Esophagus muscularis mucosa (tissue), 4 donors: ENCODE measurements around the gene USP17L28. TPM values are rescaled to one million over a fixed set of nuclear protein-coding genes. Genes with fewer than 3 reads are reported as not detected.
"Not testable (repeated sequence)": the region's sequence is repeated elsewhere in the genome, so short reads cannot be mapped to it uniquely, and the experiment has no call there.

ENCODE experiments used
- DNase-seq: peaks from one replicate; pipeline ENCODE4 v3.0.0-alpha.2; 2017; ENCODE audit errors: extremely low spot score
- H3K27ac ChIP-seq, 4 donors: fragments of 200-600 bp; sonication (generic); replicated peaks in 1 of 4; 1 replicate in 3 of 4; 2 replicates in 1 of 4; pipeline ENCODE4 v1.5.1; 2016 to 2019; ENCODE audit warnings: mild to moderate bottlenecking in 1 of 4
- H3K27me3 ChIP-seq, 4 donors: fragments of 200-600 bp; sonication (generic); one replicate each; pipeline versions ENCODE4 v1.5.1 to v1.6.0; 2016 to 2019
- H3K36me3 ChIP-seq, 4 donors: fragments of 200-600 bp; sonication (generic); one replicate each; pipeline ENCODE4 v1.5.1; 2016 to 2019
- H3K4me1 ChIP-seq, 4 donors: fragments of 200-600 bp; sonication (generic); one replicate each; pipeline ENCODE4 v1.5.1; 2016 to 2019
- H3K4me3 ChIP-seq, 4 donors: fragments of 200-600 bp; sonication (generic); 1 replicate in 2 of 4; 2 replicates in 2 of 4; pipeline ENCODE4 v1.5.1; 2016 to 2019; ENCODE audit warnings: mild to moderate bottlenecking in 4 of 4, moderate library complexity in 1 of 4
- H3K9me3 ChIP-seq, 4 donors: fragments of 200-600 bp; sonication (generic); 1 replicate in 3 of 4; 2 replicates in 1 of 4; pipeline ENCODE4 v1.5.1; 2016 to 2019
- POLR2AphosphoS5 ChIP-seq, 2 donors: sonication (generic); formaldehyde crosslinking; IDR thresholded peaks; one replicate each; pipeline ENCODE4 v1.6.1; 2017; ENCODE audit warnings: antibody characterized with exemption in 2 of 2
- WGBS: methylation state at CpG from one replicate; pipeline ENCODE4 v1.1.5; 2018; 5-methylcytosine and 5-hydroxymethylcytosine counted together
- intact Hi-C: fragments of 100-400 bp; cut with DNase I; formaldehyde crosslinking; loops from one replicate; pipeline ENCODE4 v1.15.1; 2023
- total RNA-seq, 4 donors: library from RNA; depleted of rRNA; stranded (reverse); fragments of >200 nt; gene quantifications; one replicate each; pipeline versions ENCODE4 v1.1.0 to v1.2.1, GENCODE V29; 2016
- TF ChIP-seq, protein P1 (sequence below), 3 experiments: fragments of 200-600 bp in 2 of 3; fragments of 450-650 bp in 1 of 3; sonication (generic) in 2 of 3; IDR thresholded peaks; one replicate each; pipeline ENCODE4 v1.5.1; 2017 to 2019; ENCODE audit warnings: antibody characterized with exemption in 3 of 3, mild to moderate bottlenecking in 2 of 3, moderate library complexity in 1 of 3

Gene USP17L28
- total RNA-seq, 4 donors from 2014 or later, result not detected

DNA sequence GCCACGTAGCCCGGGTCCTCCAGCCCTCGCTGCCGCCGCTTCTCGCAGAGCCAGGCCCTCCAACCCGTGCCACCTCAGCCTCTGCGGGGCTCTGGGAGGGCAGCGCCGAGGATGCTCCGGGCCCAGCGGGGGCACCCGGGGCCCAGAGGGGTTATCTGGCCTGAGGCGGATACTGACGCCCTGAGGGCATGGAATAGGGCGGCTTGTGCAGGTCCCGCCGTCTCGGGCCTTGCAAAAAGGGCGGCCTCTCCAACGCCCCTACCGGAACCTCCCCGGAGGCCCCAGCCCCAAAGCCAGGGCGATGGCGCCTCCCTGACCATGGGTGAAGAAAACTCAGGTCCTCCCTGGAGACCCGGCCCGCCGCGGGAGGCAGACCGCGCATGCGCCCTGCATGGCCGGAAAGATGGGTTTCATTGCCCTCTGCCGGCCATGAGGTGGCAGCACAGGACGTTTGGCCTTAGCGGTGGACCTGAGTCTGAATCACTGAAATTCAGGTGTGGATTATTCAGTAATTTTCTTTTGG, 32.4 kb downstream of the USP17L28 start:
- H3K27me3 ChIP-seq, intact Hi-C loops, H3K9me3 ChIP-seq, H3K4me1 ChIP-seq, H3K36me3 ChIP-seq, DNase-seq, H3K27ac ChIP-seq: not testable (repeated sequence)
- TF ChIP-seq, protein P1, sequence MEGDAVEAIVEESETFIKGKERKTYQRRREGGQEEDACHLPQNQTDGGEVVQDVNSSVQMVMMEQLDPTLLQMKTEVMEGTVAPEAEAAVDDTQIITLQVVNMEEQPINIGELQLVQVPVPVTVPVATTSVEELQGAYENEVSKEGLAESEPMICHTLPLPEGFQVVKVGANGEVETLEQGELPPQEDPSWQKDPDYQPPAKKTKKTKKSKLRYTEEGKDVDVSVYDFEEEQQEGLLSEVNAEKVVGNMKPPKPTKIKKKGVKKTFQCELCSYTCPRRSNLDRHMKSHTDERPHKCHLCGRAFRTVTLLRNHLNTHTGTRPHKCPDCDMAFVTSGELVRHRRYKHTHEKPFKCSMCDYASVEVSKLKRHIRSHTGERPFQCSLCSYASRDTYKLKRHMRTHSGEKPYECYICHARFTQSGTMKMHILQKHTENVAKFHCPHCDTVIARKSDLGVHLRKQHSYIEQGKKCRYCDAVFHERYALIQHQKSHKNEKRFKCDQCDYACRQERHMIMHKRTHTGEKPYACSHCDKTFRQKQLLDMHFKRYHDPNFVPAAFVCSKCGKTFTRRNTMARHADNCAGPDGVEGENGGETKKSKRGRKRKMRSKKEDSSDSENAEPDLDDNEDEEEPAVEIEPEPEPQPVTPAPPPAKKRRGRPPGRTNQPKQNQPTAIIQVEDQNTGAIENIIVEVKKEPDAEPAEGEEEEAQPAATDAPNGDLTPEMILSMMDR (IDR thresholded peaks at IDR 0.05), result peak; percentile 57 to 62 (median 60)
- 10% methylated on average over 14 of the region's 36 CpGs for WGBS
- H3K4me3 ChIP-seq, result peak overlapping the region; percentile 47 to 53 (median 48)

DNA sequence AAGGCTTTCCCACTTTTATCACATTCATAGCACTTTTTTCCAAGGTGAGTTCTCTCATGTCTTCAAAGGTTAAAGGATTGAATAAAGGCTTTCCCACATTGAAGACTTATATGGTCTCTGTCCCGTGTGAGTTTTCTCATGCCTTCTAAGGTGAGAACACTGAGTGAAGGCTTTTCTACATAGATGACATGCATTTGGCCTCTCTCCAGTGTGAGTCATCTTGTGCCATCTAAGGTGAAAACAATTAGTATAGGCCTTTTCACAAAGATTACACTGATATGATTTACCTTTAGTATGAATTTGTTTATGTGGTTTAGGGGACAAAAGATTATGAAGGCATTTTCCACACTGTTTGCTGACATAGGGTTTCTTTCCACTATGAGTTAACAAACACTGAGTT, 35.4 kb downstream of the USP17L28 start:
- 56% methylated on average over 1 of the region's 1 CpG for WGBS
- H3K27me3 ChIP-seq, result no peaks in the 10 kb centered on the region
- peaks cover 0 to 6% (median 2%) of the 10 kb centered on the region in 4 donors for H3K4me1 ChIP-seq
- no peaks in the 10 kb centered on the region for H3K9me3 ChIP-seq
- no peak for DNase-seq
- H3K4me3 ChIP-seq, result no peak overlapping the region
- intact Hi-C loops, result no loop called here
- no peak for TF ChIP-seq POLR2AphosphoS5 (IDR thresholded peaks at IDR 0.05)
- H3K27ac ChIP-seq, result no peak overlapping the region
- no peaks in the 10 kb centered on the region for H3K36me3 ChIP-seq

DNA sequence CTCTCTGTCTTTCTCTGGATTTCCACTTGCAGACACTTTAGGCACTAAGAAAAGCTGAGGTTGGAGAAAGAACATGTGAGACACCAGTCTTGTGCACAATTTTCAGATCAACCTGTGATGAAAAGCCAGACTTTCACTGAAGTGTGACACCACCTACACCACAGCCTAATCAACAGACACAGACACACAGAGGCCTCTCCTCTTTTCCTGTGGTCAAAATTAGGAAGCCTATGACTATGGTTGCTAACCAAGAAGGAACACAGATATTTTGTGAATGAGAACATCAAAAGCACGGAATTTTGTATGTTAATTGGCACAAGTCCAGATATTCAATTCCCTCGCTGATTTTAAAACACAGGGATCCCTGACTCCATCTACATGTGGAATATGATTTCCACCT, 40.3 kb downstream of the USP17L28 start:
- H3K36me3 ChIP-seq, DNase-seq, H3K9me3 ChIP-seq, H3K27me3 ChIP-seq, H3K27ac ChIP-seq, intact Hi-C loops, H3K4me1 ChIP-seq, H3K4me3 ChIP-seq: not testable (repeated sequence)
- 22% methylated on average over 2 of the region's 2 CpGs for WGBS

Other genes with a start within 250 kb of the USP17L28 start
- not detected for gene FAM90A26, start 178.5 kb upstream of the USP17L28 start, total RNA-seq
- not detected for gene USP17L10, start 138.2 kb upstream of the USP17L28 start, total RNA-seq
- not detected for gene USP17L11, start 133.5 kb upstream of the USP17L28 start, total RNA-seq
- gene USP17L12, start 128.7 kb upstream of the USP17L28 start, total RNA-seq, result not detected
- not detected for gene USP17L13, start 124.0 kb upstream of the USP17L28 start, total RNA-seq
- gene USP17L15, start 114.5 kb upstream of the USP17L28 start, total RNA-seq, result not detected
- gene USP17L17, start 105.0 kb upstream of the USP17L28 start, total RNA-seq, result not detected
- gene USP17L18, start 100.3 kb upstream of the USP17L28 start, total RNA-seq, result not detected
- gene USP17L19, start 95.5 kb upstream of the USP17L28 start, total RNA-seq, result not detected
- not detected for gene USP17L20, start 90.8 kb upstream of the USP17L28 start, total RNA-seq
- not detected for gene USP17L21, start 86.0 kb upstream of the USP17L28 start, total RNA-seq
- not detected for gene USP17L22, start 81.3 kb upstream of the USP17L28 start, total RNA-seq
- gene USP17L24, start 23.7 kb upstream of the USP17L28 start, total RNA-seq, result not detected
- gene USP17L25, start 19.0 kb upstream of the USP17L28 start, total RNA-seq, result not detected
- gene USP17L26, start 14.2 kb upstream of the USP17L28 start, total RNA-seq, result not detected
- not detected for gene USP17L5, start 9.5 kb upstream of the USP17L28 start, total RNA-seq
- not detected for gene USP17L27, start 4.7 kb upstream of the USP17L28 start, total RNA-seq
- gene USP17L29, start 4.7 kb downstream of the USP17L28 start, total RNA-seq, result not detected
- not detected for gene USP17L30, start 14.2 kb downstream of the USP17L28 start, total RNA-seq
- not detected for gene DEFB131A, start 95.5 kb downstream of the USP17L28 start, total RNA-seq